Endothelial cell of umbilical vein (primary cell): Measurements from ENCODE around the gene HMGA1. TPM values are rescaled to one million over a fixed set of nuclear protein-coding genes. Genes with fewer than 3 reads are reported as not detected.

Experiments
- BruUV-seq: library from RNA; stranded (reverse); fragments of 400-500 nt; replicated peaks from 2 replicates; lab custom pipeline; 2021; lab: Mats Ljungman, UMichigan
- CTCF ChIA-PET: fragments of 300-600, 350-600 bp; sonication (Branson Sonifier 250); formaldehyde crosslinking; loops from one replicate; lab custom pipeline; 2021; ENCODE audit warnings: antibody characterized with exemption, inconsistent platforms; lab: Charles Lee
- POLR2A ChIA-PET: fragments of 300-600, 350-600 bp; sonication (Branson Sonifier 250); formaldehyde crosslinking; loops from one replicate; lab custom pipeline; 2021; ENCODE audit warnings: antibody characterized with exemption, inconsistent platforms; lab: Charles Lee
- DNase-seq: peaks from one replicate; pipeline ENCODE4 v3.0.0-alpha.2; 2011; ENCODE audit warnings: low read depth, low spot score
- FAIRE-seq: peaks from 2 replicates; lab custom pipeline; 2011; peaks lifted over from hg19 to GRCh38; lab: Jason Lieb, UNC
- H2AFZ ChIP-seq: 2 replicates; pipeline ENCODE4 v1.6.0; 2012; ENCODE audit warnings: low read depth, low read length, control low read depth, inconsistent platforms
- H3K27ac ChIP-seq: 2 replicates; pipeline ENCODE4 v1.5.1; 2011; ENCODE audit warnings: low read depth, mild to moderate bottlenecking, control low read depth, low read length, moderate library complexity; ENCODE audit not compliant: insufficient read depth
- H3K27me3 ChIP-seq, 2 experiments: 2 replicates each; pipeline versions ENCODE4 v1.6.0 to v1.6.1; 2011; ENCODE audit warnings: low read length in 2 of 2, mixed read lengths in 1 of 2; ENCODE audit not compliant: control insufficient read depth in 2 of 2, insufficient read depth in 2 of 2
- H3K36me3 ChIP-seq, 2 experiments: 2 replicates in 1 of 2; 3 replicates in 1 of 2; pipeline ENCODE4 v1.5.1; 2011; ENCODE audit warnings: low read length in 2 of 2, mild to moderate bottlenecking in 1 of 2, moderate library complexity in 1 of 2; ENCODE audit not compliant: control insufficient read depth in 2 of 2, insufficient read depth in 2 of 2; ENCODE audit errors: extremely low read depth in 1 of 2
- H3K4me1 ChIP-seq: 3 replicates; pipeline ENCODE4 v1.5.1; 2011; ENCODE audit warnings: mild to moderate bottlenecking, low read length; ENCODE audit not compliant: control insufficient read depth, insufficient read depth; ENCODE audit errors: extremely low read depth
- H3K4me2 ChIP-seq: 2 replicates; pipeline ENCODE4 v1.6.1; 2011; ENCODE audit warnings: low read length, control low read depth, mixed read lengths; ENCODE audit not compliant: insufficient read depth
- H3K4me3 ChIP-seq, 3 experiments: fragments of 200-600 bp in 1 of 3; sonication (generic), shearing (Covaris generic) in 1 of 3; replicated peaks in 1 of 3; 2 replicates each; pipeline ENCODE4 v1.5.1; 2011 to 2016; ENCODE audit warnings: control low read depth in 3 of 3, low read length in 3 of 3, mild to moderate bottlenecking in 2 of 3, inconsistent platforms in 1 of 3, low read depth in 1 of 3, moderate library complexity in 1 of 3; ENCODE audit not compliant: insufficient read depth in 1 of 3
- H3K79me2 ChIP-seq: 2 replicates; pipeline ENCODE4 v1.6.0; 2012; ENCODE audit warnings: low read length, inconsistent platforms; ENCODE audit not compliant: control insufficient read depth, insufficient read depth
- H3K9ac ChIP-seq: replicated peaks from 2 replicates; pipeline ENCODE3; 2011; ENCODE audit warnings: low read length, control low read depth; ENCODE audit not compliant: insufficient read depth; ENCODE audit errors: extremely low read depth
- H3K9me1 ChIP-seq: replicated peaks from 3 replicates; pipeline ENCODE4 v1.6.0; 2011; ENCODE audit warnings: mild to moderate bottlenecking, low read length; ENCODE audit not compliant: control insufficient read depth, insufficient read depth; ENCODE audit errors: extremely low read depth
- H3K9me3 ChIP-seq: replicated peaks from 2 replicates; pipeline ENCODE4 v1.5.1; 2012; ENCODE audit warnings: low read length, inconsistent platforms; ENCODE audit not compliant: control insufficient read depth, insufficient read depth
- H4K20me1 ChIP-seq: replicated peaks from 2 replicates; pipeline ENCODE3; 2011; ENCODE audit warnings: mild to moderate bottlenecking, low read length; ENCODE audit not compliant: control insufficient read depth, insufficient read depth; ENCODE audit errors: extremely low read depth
- EZH2 ChIP-seq: IDR thresholded peaks from 2 replicates; pipeline ENCODE4 v1.6.1; 2012; ENCODE audit warnings: borderline replicate concordance, low read depth, mild to moderate bottlenecking, moderate library complexity, low read length, inconsistent platforms; ENCODE audit not compliant: severe bottlenecking
- FOS ChIP-seq: IDR thresholded peaks from 2 replicates; pipeline ENCODE4 v1.6.1; 2011; ENCODE audit warnings: mild to moderate bottlenecking, low read length, moderate library complexity, borderline replicate concordance; ENCODE audit not compliant: insufficient read depth
- GATA2 ChIP-seq: IDR thresholded peaks from 2 replicates; pipeline ENCODE4 v1.7.0; 2011; ENCODE audit warnings: low read depth, mild to moderate bottlenecking, moderate library complexity, mixed read lengths, low read length; ENCODE audit not compliant: insufficient read length, insufficient read depth
- JUN ChIP-seq: IDR thresholded peaks from 2 replicates; pipeline ENCODE4 v1.6.1; 2011; ENCODE audit warnings: borderline replicate concordance, low read depth; ENCODE audit not compliant: insufficient read length, insufficient read depth
- MAX ChIP-seq: IDR thresholded peaks from 2 replicates; pipeline ENCODE4 v1.6.1; 2011; ENCODE audit not compliant: insufficient read depth, insufficient read length
- MYC ChIP-seq: IDR thresholded peaks from one replicate; pipeline ENCODE4 v1.6.1; 2011; ENCODE audit warnings: mild to moderate bottlenecking, low read depth, low read length
- POLR2A ChIP-seq: IDR thresholded peaks from 2 replicates; pipeline ENCODE4 v1.6.1; 2012; ENCODE audit warnings: low read depth, mild to moderate bottlenecking, control low read depth, low read length
- POLR2AphosphoS5 ChIP-seq: IDR thresholded peaks from 2 replicates; pipeline ENCODE4 v1.6.1; 2012; ENCODE audit warnings: low read depth, mild to moderate bottlenecking, control low read depth, low read length, moderate library complexity; ENCODE audit not compliant: insufficient read depth
- dilution Hi-C: fragments of 300-500 bp; cut with MboI; formaldehyde crosslinking; loops from one replicate; pipeline ENCODE4 v1.15.0; 2019; ENCODE audit warnings: low sequenced_read_pairs; ENCODE audit not compliant: extremely low pct_ligation_motif_present
- intact Hi-C: fragments of 100-400 bp; cut with micrococcal nuclease; formaldehyde crosslinking; loops from one replicate; pipeline ENCODE4 v1.10.0; 2022
- polyA plus RNA-seq, 4 experiments: library from polyadenylated mRNA; depleted of rRNA in 3 of 4; stranded (reverse) in 3 of 4; unstranded in 1 of 4; fragments of >200 nt; gene quantifications; 2 replicates each; pipeline versions ENCODE4 v1.2.1 to v1.2.3, GENCODE V29; 2011 to 2012; ENCODE audit warnings: missing spikeins in 1 of 4
- total RNA-seq: library from RNA; stranded (reverse); gene quantifications from 2 replicates; pipeline ENCODE4 v1.2.3, GENCODE V29; 2021
- TF ChIP-seq, protein P1 (sequence below), 2 donors: IDR thresholded peaks; 1 replicate in 1 of 2; 2 replicates in 1 of 2; pipeline ENCODE4 v1.5.1; 2011; ENCODE audit warnings: low read length in 2 of 2, mild to moderate bottlenecking in 2 of 2, moderate library complexity in 2 of 2, control low read depth in 1 of 2, inconsistent platforms in 1 of 2, low read depth in 1 of 2; ENCODE audit not compliant: insufficient read depth in 1 of 2; ENCODE audit errors: extremely low read depth in 1 of 2

HMGA1 gene
- total and polyA plus RNA-seq, 2 donors (not counting 3 experiments of a cell fraction or from before 2014, with no cell fraction given), result 425 to 1,108 TPM

GRCh38 chr6:34292954-34293353 lies 56.3 kb downstream of the HMGA1 start:
- Histone ChIP-seq H3K9ac (no peak overlapping the region), H3K27me3 (no peaks in the 10 kb centered on the region), H4K20me1 (no peaks in the 10 kb centered on the region), H2AFZ (no peak overlapping the region), H3K4me2 (no peak overlapping the region), H3K4me1 (no peaks in the 10 kb centered on the region), H3K36me3 (peaks cover 8 to 11% of the 10 kb centered on the region in 2 experiments), H3K9me1 (no peaks in the 10 kb centered on the region), H3K4me3 (no peak overlapping the region), H3K27ac (no peak overlapping the region), H3K79me2 (no peaks in the 10 kb centered on the region), H3K9me3 (no peaks in the 10 kb centered on the region)
- TF ChIP-seq, protein P1, sequence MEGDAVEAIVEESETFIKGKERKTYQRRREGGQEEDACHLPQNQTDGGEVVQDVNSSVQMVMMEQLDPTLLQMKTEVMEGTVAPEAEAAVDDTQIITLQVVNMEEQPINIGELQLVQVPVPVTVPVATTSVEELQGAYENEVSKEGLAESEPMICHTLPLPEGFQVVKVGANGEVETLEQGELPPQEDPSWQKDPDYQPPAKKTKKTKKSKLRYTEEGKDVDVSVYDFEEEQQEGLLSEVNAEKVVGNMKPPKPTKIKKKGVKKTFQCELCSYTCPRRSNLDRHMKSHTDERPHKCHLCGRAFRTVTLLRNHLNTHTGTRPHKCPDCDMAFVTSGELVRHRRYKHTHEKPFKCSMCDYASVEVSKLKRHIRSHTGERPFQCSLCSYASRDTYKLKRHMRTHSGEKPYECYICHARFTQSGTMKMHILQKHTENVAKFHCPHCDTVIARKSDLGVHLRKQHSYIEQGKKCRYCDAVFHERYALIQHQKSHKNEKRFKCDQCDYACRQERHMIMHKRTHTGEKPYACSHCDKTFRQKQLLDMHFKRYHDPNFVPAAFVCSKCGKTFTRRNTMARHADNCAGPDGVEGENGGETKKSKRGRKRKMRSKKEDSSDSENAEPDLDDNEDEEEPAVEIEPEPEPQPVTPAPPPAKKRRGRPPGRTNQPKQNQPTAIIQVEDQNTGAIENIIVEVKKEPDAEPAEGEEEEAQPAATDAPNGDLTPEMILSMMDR (IDR thresholded peaks at IDR 0.05; ENCODE audit: extremely low read depth in 1 of 2, insufficient read depth in 1 of 2, low read depth in 1 of 2, low read length in 2 of 2), result no peak
- TF ChIP-seq POLR2AphosphoS5 (no peak), JUN (no peak), MYC (no peak), EZH2 (no peak), GATA2 (no peak), POLR2A (no peak), MAX (no peak), FOS (no peak)
- ChIA-PET CTCF (interaction anchor here (1.0 to 1.3 kb wide), 2 partner anchors 10 to 13 kb away, joined by 3 to 4 read pairs; no protein-coding TSS in a partner anchor), POLR2A (no interaction called here)
- no peak for FAIRE-seq
- no TSS peak for BruUV-seq
- dilution Hi-C loops (no loop called here), intact Hi-C loops (no loop called here)
- DNase-seq, result no peak
